HG03457 (cell line): ENCODE measurements around the gene CLIP2.
"Not testable (repeated sequence)": the region's sequence is repeated elsewhere in the genome, so short reads cannot be mapped to it uniquely, and the experiment has no call there.

Source experiments
- ATAC-seq: cut with Tn5 transposase; IDR thresholded peaks from one replicate; pipeline ENCODE4 v1.9.1; 2021; ENCODE audit warnings: moderate number of reproducible peaks; ENCODE audit not compliant: unreplicated experiment

CLIP2 gene

GRCh38 chr7:74401137-74401859 lies 112.1 kb downstream of the CLIP2 start:
- no peak for ATAC-seq

- ATAC-seq, result not testable (repeated sequence)
These were observed 113.5 kb downstream of the CLIP2 start for GRCh38 chr7:74402668-74403067.

DNA sequence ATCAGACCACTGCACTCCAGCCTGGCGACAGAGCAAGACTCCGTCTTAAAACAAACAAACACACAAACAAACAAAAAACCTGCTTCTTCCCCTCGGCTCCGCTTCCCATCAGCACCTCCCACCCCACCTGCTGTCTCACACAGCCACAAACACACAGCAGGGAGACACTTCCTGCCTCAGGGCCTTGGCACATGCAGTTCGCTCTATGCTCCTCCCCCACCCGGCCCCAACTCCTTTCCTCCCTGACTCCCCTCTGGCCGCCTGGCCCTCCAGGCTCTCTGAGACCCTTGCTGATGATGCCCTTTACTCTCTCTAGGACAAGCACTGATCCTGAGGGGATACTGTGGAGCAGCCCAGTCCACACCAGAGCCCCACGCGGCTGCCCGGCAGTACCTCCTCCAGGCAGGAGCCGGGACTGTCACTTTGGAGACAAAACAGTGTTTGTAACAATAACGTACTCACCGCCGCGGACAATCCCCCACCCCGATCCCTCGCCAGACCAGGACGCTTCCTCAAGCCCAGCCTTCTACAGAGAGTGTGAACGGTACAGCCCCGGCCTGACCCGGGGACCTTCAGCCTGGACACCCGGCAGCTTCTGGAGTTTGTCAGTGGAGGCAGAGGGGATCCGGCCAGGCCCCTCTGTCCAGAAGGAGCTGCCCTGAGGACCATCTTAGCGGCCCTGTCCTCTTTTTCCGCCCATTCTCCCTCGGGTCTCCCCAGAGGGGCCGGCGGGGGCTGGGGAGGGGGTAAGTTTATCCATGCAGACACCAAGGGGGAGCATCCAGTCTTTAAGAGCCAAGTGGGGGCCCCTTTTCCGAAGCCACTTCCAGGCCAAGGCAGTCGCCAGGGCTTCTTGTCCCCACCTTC lies 114.5 kb downstream of the CLIP2 start:
- ATAC-seq, result no peak

GRCh38 chr7:74404388-74404700 lies 115.1 kb downstream of the CLIP2 start:
- no peak for ATAC-seq

DNA sequence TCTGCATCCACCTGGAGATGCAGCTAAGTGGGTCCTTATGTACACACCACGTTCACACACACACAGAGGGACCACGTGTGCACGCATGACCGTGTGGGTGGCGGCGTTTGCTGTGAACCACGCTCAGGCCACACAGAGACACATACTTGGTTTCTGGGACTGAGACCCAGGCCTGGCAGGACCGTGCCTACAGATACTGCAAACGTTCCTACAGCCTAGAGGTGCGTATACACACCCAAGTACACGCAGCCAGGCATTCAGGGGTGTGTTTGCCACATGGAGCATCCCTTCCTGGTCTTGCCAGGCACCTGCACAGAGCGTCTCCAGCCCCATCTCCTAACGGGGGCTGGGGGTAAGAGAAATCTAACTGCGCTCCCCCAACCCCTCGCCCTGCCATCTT lies 115.5 kb downstream of the CLIP2 start:
- no peak for ATAC-seq

DNA sequence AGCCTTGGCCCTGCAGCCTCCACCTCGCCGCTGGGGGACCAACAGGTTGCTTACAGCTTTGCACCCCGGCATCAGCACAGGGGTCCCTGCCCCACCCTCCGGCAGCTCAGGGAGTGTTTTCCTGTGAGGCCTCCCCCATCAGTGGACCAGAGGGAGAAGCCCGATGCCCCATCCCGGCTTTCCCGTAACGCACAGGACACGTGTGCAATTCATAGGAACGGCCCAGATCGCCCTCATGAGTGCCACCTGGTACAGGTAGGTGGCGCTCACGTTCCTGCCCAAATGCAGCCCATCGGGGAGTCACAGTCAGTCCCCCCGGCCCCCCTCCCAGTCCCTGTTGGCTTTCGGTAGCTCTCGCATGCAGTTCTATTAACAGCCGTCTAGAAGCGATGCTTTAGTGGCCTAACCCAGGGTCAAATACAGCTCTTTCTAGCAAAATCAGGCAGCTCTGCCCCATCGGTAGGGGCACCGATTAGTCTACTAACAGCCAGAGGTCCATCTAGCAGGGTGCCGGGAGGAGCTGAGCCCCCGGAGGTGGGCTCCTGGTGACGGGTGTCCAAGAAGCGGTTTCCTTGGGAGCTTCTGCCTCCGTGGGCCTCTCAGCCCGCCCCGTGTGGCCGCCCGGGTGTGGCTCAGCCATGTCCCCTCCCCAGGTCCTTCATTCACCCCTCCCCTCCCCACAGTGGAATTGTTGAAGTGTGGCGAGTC lies 116.1 kb downstream of the CLIP2 start:
- no peak for ATAC-seq

- no peak for ATAC-seq
These were observed 116.8 kb downstream of the CLIP2 start for GRCh38 chr7:74405899-74406512.

- no peak for ATAC-seq
These were observed 118.8 kb downstream of the CLIP2 start for GRCh38 chr7:74407958-74408357.

GRCh38 chr7:74409571-74409970 lies 120.4 kb downstream of the CLIP2 start:
- ATAC-seq, result no peak

- no peak for ATAC-seq
These were observed 121.6 kb downstream of the CLIP2 start for GRCh38 chr7:74410772-74411171.

DNA sequence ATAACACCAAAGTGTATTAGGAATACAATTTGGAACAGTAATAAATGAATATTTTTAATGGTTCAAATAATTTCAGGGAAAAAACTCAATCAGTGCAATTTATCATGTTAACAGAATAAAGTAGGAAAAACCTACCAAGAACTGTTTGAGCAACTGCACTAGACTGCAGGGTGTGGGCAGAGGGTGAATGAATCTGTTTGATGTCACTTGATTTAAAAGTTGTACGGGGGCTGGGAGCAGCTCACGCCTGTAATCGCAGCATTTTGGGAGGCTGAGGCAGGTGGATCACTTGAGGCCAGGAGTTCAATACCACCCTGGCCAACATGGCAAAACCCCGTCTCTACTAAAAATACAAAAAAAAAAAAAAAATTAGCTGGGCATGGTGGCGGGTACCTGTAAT lies 122.4 kb downstream of the CLIP2 start:
- ATAC-seq, result not testable (repeated sequence)

DNA sequence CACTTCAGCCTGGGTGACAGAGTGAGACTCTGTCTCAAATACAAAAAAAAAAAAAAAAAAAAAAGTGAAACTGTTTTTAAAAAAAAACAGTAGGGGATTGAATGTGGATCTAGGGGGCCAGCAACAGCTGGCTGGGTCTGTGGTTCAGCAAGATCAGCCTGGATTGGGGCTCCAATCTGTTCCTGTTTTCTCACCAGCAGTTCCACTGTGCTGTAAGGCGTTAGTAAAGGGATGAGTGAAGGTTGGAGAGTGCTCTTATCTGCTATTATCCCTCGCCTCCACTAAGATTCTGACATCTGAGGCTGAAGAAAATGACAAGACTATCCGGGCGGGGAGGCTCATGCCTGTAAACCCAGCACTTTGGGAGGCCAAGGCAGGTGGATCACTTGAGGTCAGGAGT lies 122.8 kb downstream of the CLIP2 start:
- no peak for ATAC-seq

DNA sequence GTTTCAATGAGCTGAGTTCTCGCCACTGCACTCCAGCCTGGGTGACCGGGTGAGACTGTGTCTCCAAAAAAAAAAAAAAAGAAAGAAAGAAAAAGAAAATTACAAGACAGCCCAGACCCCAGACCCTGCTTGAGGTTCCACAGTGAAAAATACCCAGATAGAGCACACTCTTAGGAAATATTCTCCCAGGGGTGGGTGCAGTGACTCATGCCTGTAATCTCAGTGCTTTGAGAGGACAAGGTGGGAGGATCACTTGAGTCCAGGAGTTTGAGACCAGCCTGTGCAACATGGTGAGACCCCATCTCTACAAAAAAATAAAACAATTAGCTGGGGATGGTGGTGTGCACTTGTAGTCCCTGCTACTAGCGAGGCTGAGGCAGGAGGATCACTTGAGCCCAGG lies 123.4 kb downstream of the CLIP2 start:
- no peak for ATAC-seq

DNA sequence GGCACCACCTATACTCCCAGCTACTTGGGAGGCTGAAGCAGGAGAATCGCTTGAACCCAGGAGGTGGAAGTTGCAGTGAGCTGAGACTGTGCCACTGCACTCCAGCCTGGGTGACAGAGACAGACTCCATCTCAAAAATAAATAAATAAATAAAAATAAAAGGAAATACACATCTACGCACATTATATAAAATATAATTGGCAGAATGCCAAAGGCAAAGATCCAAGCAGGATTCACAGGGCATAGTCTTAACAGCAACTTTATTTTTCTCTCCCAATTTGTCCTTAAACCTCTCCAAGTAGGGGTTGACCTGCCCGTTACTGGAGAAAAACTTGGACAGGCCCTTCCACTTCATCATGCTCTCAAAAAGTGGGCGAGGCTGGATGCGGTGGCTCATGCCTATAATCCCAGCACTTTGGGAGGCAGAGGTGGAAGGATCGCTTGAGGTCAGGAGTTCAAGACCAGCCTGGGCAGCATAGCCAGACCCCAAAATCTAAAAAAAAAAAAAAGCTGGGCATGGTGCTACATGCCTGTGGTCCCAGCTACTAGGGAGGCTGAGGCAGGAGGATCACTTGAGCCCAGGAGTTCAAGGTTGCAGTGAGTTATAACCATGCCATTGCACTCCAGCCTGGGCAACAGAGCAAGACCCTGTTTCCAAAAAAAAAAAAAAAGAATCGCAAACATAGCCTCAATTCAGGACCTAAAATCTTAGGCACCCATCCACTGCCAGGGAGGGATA lies 125.6 kb downstream of the CLIP2 start:
- ATAC-seq, result not testable (repeated sequence)

- no peak for ATAC-seq
These were observed 128.3 kb downstream of the CLIP2 start for GRCh38 chr7:74417419-74417971.

- ATAC-seq, result no peak
These were observed 128.9 kb downstream of the CLIP2 start for GRCh38 chr7:74418076-74418475.

DNA sequence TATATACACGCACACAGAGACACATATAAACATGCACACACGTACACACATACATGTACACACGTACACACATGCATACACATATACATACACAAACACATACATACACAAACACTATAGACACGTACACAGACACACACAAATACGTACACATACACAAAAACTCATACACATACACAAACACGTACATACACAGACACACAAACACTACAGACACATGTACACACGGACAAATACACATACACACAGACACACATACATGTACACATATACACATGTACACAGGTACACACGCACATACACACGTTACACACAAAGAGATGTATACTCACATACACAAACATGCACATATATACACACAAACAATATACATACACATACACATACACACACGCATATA lies 129.3 kb downstream of the CLIP2 start:
- ATAC-seq, result no peak

DNA sequence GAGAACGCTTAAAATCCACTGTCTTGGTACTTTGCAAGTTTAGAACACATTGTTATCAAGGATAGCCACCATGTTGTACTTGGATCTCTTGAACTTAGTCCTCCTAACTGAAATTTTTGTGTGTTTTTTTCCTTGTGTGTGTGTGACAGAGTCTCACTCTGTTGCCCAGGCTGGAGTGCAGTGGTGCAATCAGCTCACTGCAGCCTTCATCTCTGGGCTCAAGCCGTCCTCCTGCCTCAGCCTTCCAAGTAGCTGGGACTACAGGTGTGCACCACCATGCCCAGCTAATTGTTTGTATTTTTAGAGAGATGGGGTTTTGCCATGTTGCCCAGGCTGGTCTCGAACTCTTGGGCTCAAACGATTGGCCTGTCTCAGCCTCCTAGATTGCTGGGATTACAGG lies 130.0 kb downstream of the CLIP2 start:
- not testable (repeated sequence) for ATAC-seq

DNA sequence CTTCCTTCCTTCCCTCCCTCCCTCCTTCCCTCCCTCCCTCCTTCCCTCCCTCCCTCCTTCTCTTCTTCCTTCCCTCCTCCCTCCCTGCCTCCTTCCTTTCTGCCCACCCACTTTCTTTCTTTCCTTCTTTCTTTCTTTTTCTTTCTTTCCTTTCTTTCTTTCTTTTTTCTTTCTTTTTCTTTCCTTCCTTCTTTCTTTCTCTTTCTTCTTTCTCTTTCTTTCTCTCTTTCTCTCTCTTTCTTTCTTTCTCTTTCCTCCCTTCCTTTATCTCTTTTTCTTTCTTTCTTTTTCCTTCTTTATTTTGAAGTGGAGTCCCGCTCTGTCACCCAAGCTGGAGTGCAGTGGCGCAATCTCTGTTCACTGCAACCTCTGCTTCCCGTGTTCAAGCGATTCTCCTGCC lies 130.8 kb downstream of the CLIP2 start:
- ATAC-seq, result no peak

GRCh38 chr7:74424291-74424880 lies 135.2 kb downstream of the CLIP2 start:
- no peak for ATAC-seq
